ENCODE measurements around the gene ARHGEF7. TPM values are rescaled to one million over a fixed set of nuclear protein-coding genes. Genes with fewer than 3 reads are reported as not detected.

The ARHGEF7 gene
- total RNA-seq, 1 donor from 2014 or later = 73.7 TPM

GRCh38 chr13:111171629-111172028, 56.5 kb downstream of the ARHGEF7 start:
- Histone ChIP-seq H4K20me1 (ENCODE audit: insufficient read depth, low read length) (peaks cover 91% of the 10 kb centered on the region), H3K9ac (ENCODE audit: low read length) (no peak overlapping the region), H3K9me3 (ENCODE audit: insufficient read depth, low read depth, low read length) (no peaks in the 10 kb centered on the region), H2AFZ (ENCODE audit: low read depth, low read length) (no peak overlapping the region), H3K4me3 (ENCODE audit: insufficient read depth, low read depth, low read length) (no peak overlapping the region), H3K27me3 (ENCODE audit: insufficient read depth, low read length) (no peaks in the 10 kb centered on the region), H3K36me3 (ENCODE audit: insufficient read depth, low read length) (peaks cover 4% of the 10 kb centered on the region), H3K4me2 (ENCODE audit: low read length) (no peak overlapping the region), H3K27ac (ENCODE audit: low read depth, low read length) (no peak overlapping the region), H3K4me1 (ENCODE audit: insufficient read depth, low read length) (peaks cover 3% of the 10 kb centered on the region), H3K79me2 (ENCODE audit: insufficient read depth, low read length) (peaks cover 100% of the 10 kb centered on the region)
- H3K4me1 Mint-ChIP-seq (ENCODE audit: low read depth, unreplicated experiment) = peaks cover 20% of the 10 kb centered on the region
- H3K36me3 Mint-ChIP-seq (ENCODE audit: low read depth, unreplicated experiment) = peaks cover 26% of the 10 kb centered on the region
- DNase-seq (ENCODE audit: low read depth) (no peak), FAIRE-seq (no peak)
- peak overlapping the region; percentile 25 for H3K4me3 Mint-ChIP-seq (ENCODE audit: unreplicated experiment)
- no peaks in the 10 kb centered on the region for H3K27me3 Mint-ChIP-seq (ENCODE audit: low read depth, unreplicated experiment)
- H3K9me3 Mint-ChIP-seq (ENCODE audit: unreplicated experiment) = no peaks in the 10 kb centered on the region
- TF ChIP-seq EZH2 (IDR thresholded peaks at IDR 0.05; ENCODE audit: insufficient read depth, low read length) (no peak), CTCF (IDR thresholded peaks at IDR 0.05; ENCODE audit: insufficient read depth, low read depth, low read length) (no peak)
- no peak overlapping the region for H3K27ac Mint-ChIP-seq (ENCODE audit: unreplicated experiment)

GRCh38 chr13:111174377-111175114, 59.4 kb downstream of the ARHGEF7 start:
- Mint-ChIP-seq H3K27me3 (ENCODE audit: low read depth, unreplicated experiment) (no peaks in the 10 kb centered on the region), H3K4me1 (ENCODE audit: low read depth, unreplicated experiment) (peaks cover 41% of the 10 kb centered on the region), H3K27ac (ENCODE audit: unreplicated experiment) (no peak overlapping the region), H3K36me3 (ENCODE audit: low read depth, unreplicated experiment) (peaks cover 22% of the 10 kb centered on the region), H3K9me3 (ENCODE audit: unreplicated experiment) (no peaks in the 10 kb centered on the region), H3K4me3 (ENCODE audit: unreplicated experiment) (no peak overlapping the region)
- Histone ChIP-seq H3K4me3 (ENCODE audit: insufficient read depth, low read depth, low read length) (no peak overlapping the region), H2AFZ (ENCODE audit: low read depth, low read length) (no peak overlapping the region), H3K4me2 (ENCODE audit: low read length) (no peak overlapping the region), H3K4me1 (ENCODE audit: insufficient read depth, low read length) (peaks cover 29% of the 10 kb centered on the region), H3K36me3 (ENCODE audit: insufficient read depth, low read length) (peaks cover 4% of the 10 kb centered on the region), H3K9ac (ENCODE audit: low read length) (no peak overlapping the region), H3K79me2 (ENCODE audit: insufficient read depth, low read length) (peaks cover 91% of the 10 kb centered on the region), H3K9me3 (ENCODE audit: insufficient read depth, low read depth, low read length) (no peaks in the 10 kb centered on the region), H4K20me1 (ENCODE audit: insufficient read depth, low read length) (peaks cover 88% of the 10 kb centered on the region), H3K27me3 (ENCODE audit: insufficient read depth, low read length) (no peaks in the 10 kb centered on the region), H3K27ac (ENCODE audit: low read depth, low read length) (no peak overlapping the region)
- DNase-seq (ENCODE audit: low read depth) (no peak), FAIRE-seq (no peak)
- TF ChIP-seq EZH2 (IDR thresholded peaks at IDR 0.05; ENCODE audit: insufficient read depth, low read length) (no peak), CTCF (IDR thresholded peaks at IDR 0.05; ENCODE audit: insufficient read depth, low read depth, low read length) (no peak)

- Histone ChIP-seq H3K27ac (ENCODE audit: low read depth, low read length) (no peak overlapping the region), H3K9me3 (ENCODE audit: insufficient read depth, low read depth, low read length) (no peaks in the 10 kb centered on the region), H3K27me3 (ENCODE audit: insufficient read depth, low read length) (no peaks in the 10 kb centered on the region), H3K4me1 (ENCODE audit: insufficient read depth, low read length) (peaks cover 36% of the 10 kb centered on the region), H3K9ac (ENCODE audit: low read length) (no peak overlapping the region), H3K79me2 (ENCODE audit: insufficient read depth, low read length) (peaks cover 91% of the 10 kb centered on the region), H4K20me1 (ENCODE audit: insufficient read depth, low read length) (peaks cover 87% of the 10 kb centered on the region), H3K36me3 (ENCODE audit: insufficient read depth, low read length) (peaks cover 4% of the 10 kb centered on the region), H2AFZ (ENCODE audit: low read depth, low read length) (no peak overlapping the region), H3K4me2 (ENCODE audit: low read length) (no peak overlapping the region), H3K4me3 (ENCODE audit: insufficient read depth, low read depth, low read length) (no peak overlapping the region)
- Mint-ChIP-seq H3K27ac (ENCODE audit: unreplicated experiment) (no peak overlapping the region), H3K36me3 (ENCODE audit: low read depth, unreplicated experiment) (peaks cover 24% of the 10 kb centered on the region), H3K9me3 (ENCODE audit: unreplicated experiment) (no peaks in the 10 kb centered on the region), H3K4me3 (ENCODE audit: unreplicated experiment) (no peak overlapping the region), H3K27me3 (ENCODE audit: low read depth, unreplicated experiment) (no peaks in the 10 kb centered on the region), H3K4me1 (ENCODE audit: low read depth, unreplicated experiment) (peaks cover 49% of the 10 kb centered on the region)
- DNase-seq (ENCODE audit: low read depth) (no peak), FAIRE-seq (no peak)
- TF ChIP-seq CTCF (IDR thresholded peaks at IDR 0.05; ENCODE audit: insufficient read depth, low read depth, low read length) (no peak), EZH2 (IDR thresholded peaks at IDR 0.05; ENCODE audit: insufficient read depth, low read length) (no peak)
Observed at GRCh38 chr13:111175372-111175771, 60.3 kb downstream of the ARHGEF7 start.
